GM13976 (cell line): ENCODE data around the gene PHTF1.

Source experiments
- DNase-seq: peaks from one replicate; pipeline ENCODE4 v3.0.0; 2012; ENCODE audit warnings: low spot score
- in situ Hi-C: fragments of 300-500 bp; cut with MboI; formaldehyde crosslinking; loops from one replicate; pipeline ENCODE4 v1.12.0; 2022; ENCODE audit warnings: low sequenced_read_pairs, mixed read lengths, inconsistent platforms; ENCODE audit not compliant: unreplicated experiment
- TF ChIP-seq, protein P1 (sequence below): IDR thresholded peaks from 2 replicates; pipeline ENCODE4 v1.5.1; 2012; ENCODE audit warnings: borderline replicate concordance, mild to moderate bottlenecking; ENCODE audit not compliant: insufficient read depth; ENCODE audit errors: extremely low read depth, missing control alignments, control extremely low read depth

PHTF1 gene

DNA sequence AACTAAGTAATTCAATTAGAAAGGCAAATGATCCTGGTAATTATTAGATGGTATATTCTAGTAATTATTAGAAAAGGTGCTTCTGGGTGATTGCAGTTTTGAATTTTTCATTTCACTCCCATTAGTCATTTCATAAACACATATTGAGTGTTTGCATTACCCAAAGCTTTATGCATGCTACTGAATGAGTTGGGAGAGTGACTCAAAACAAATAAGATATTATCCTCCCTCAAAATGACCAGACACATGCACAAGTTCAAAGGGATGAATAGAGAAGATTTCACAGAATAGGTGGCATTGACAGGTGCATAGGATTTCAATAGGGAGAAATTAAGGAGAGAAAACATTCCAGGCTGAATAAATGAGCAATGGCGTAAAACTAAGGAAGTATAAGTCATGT is 84.7 kb downstream of the PHTF1 start:
- DNase-seq, result no peak
- in situ Hi-C loops, result no loop called here
- TF ChIP-seq, protein P1, sequence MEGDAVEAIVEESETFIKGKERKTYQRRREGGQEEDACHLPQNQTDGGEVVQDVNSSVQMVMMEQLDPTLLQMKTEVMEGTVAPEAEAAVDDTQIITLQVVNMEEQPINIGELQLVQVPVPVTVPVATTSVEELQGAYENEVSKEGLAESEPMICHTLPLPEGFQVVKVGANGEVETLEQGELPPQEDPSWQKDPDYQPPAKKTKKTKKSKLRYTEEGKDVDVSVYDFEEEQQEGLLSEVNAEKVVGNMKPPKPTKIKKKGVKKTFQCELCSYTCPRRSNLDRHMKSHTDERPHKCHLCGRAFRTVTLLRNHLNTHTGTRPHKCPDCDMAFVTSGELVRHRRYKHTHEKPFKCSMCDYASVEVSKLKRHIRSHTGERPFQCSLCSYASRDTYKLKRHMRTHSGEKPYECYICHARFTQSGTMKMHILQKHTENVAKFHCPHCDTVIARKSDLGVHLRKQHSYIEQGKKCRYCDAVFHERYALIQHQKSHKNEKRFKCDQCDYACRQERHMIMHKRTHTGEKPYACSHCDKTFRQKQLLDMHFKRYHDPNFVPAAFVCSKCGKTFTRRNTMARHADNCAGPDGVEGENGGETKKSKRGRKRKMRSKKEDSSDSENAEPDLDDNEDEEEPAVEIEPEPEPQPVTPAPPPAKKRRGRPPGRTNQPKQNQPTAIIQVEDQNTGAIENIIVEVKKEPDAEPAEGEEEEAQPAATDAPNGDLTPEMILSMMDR, result no peak

DNA sequence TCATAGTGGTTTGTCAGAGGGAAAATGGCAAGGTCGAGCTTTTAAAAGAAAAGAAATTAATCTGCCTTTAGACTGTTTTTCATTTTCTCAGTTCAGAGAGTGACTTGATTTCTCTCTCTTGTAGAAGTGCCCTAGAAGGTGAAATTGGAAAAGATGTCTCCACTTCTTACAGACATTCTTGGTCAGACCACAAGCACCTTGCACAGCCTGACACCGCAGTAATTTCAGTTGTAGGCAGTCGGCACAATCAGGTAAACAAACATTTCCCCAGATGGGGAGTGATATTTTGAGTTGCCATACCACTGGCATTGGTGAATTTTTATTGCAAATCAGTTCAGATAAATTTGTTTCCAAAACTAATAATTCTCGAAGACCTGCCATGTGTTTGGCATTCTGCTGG is 86.8 kb downstream of the PHTF1 start:
- TF ChIP-seq, protein P1, result no peak
- in situ Hi-C loops, result no loop called here
- no peak for DNase-seq

DNA sequence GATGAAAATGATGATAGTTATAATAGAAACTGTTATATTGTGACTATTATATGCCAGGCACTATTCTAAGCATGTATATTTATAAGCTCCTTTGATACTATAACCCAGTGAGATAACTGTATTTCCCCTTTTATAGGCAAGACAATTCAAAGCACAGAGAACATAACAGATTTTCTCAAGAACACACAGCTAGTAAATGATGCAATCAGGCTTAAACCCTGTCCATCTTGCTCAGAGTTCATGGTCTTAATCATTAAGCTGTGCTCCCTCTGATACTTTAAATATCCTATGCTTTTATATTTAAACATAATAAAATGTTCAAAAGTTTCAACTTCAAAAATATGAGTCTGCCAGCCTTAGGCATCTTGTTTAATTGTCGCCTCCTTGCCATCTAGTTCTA is 88.6 kb downstream of the PHTF1 start:
- no peak for DNase-seq
- in situ Hi-C loops, result no loop called here
- TF ChIP-seq, protein P1, result no peak

DNA sequence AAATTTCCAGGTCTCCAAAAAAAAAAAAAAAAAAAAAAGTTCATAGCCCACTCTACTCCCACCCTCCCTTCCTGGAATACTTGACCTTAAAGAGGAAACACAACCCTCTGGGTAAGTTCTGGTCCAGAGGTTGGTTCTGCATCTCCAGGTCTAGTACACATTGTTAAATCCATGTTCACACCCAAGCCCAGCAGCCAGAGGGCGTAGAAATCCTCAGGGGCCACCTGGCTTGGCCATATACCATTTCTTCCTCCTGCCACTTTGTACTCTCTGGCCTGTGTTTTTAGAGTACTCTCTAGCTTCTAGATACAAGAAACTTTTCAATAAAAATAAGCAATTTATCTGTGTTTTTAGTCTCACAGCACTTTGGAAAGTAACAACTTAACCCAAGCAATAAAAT is 89.3 kb downstream of the PHTF1 start:
- no peak for DNase-seq
- in situ Hi-C loops, result loop anchor here (5.0 kb wide), 1 partner anchor 528 kb away; no protein-coding TSS in a partner anchor
- TF ChIP-seq, protein P1, result no peak

DNA sequence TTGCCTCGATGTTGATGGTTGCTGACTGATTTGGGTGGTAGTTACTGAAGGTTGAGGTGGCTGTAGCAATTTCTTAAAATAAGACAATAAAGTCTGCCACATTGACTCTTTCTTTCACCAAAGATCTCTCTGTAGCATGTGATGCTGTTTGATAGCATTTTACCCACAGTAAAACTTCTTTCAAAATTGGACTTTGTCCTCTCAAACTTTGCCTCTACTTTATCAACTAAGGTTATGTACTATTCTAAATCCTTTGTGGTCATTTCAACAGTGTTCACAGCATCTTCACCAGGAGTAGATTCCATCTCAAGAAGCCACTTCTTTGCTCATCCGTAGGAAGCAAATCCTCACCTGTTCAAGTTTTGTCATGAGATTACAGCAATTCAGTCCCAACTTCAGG is 93.2 kb downstream of the PHTF1 start:
- DNase-seq, result no peak
- in situ Hi-C loops, result loop anchor here (5.0 kb wide), 1 partner anchor 524 kb away; no protein-coding TSS in a partner anchor
- TF ChIP-seq, protein P1, result no peak

DNA sequence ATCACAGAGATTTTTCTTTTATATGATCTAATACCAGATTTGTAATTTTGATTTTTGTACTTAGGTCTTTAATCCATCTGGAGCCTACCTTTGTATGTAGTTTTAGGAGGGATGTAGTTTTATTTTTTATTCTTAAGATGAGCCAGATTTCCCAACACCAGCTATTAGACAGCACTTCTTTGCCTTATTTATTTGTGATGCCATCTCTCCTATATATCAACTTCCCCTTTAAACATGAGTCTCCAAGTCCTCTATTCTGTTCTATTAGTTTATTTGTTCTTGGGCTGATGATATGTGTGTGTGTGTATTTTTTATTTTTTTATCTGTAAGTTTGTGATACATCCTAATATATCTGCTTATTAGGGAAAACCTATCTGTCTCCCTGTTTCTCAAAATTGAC is 94.2 kb downstream of the PHTF1 start:
- DNase-seq, result no peak
- in situ Hi-C loops, result loop anchor here (5.0 kb wide), 1 partner anchor 523 kb away; no protein-coding TSS in a partner anchor
- TF ChIP-seq, protein P1, result no peak
